Rectal smooth muscle tissue (tissue), 1 donor: ENCODE measurements around the gene SMAD3.
A peak's percentile ranks its signal among the peaks of the same experiment; 100 is the strongest.

Experiments used
- H3K27ac ChIP-seq: one replicate; pipeline ENCODE4 v1.7.0; 2013; ENCODE audit warnings: low read depth, low read length, inconsistent platforms
- H3K27me3 ChIP-seq: one replicate; pipeline ENCODE4 v1.7.0; 2013; ENCODE audit warnings: low read length; ENCODE audit not compliant: control insufficient read depth, insufficient read depth
- H3K36me3 ChIP-seq: one replicate; pipeline ENCODE4 v1.7.0; 2013; ENCODE audit warnings: low read length; ENCODE audit not compliant: control insufficient read depth, insufficient read depth
- H3K4me1 ChIP-seq: one replicate; pipeline ENCODE4 v1.7.0; 2013; ENCODE audit warnings: low read length; ENCODE audit not compliant: control insufficient read depth, insufficient read depth
- H3K4me3 ChIP-seq: one replicate; pipeline ENCODE4 v1.7.0; 2013; ENCODE audit warnings: low read length
- H3K9ac ChIP-seq: one replicate; pipeline ENCODE4 v1.7.0; 2013; ENCODE audit warnings: low read length

Gene SMAD3

DNA sequence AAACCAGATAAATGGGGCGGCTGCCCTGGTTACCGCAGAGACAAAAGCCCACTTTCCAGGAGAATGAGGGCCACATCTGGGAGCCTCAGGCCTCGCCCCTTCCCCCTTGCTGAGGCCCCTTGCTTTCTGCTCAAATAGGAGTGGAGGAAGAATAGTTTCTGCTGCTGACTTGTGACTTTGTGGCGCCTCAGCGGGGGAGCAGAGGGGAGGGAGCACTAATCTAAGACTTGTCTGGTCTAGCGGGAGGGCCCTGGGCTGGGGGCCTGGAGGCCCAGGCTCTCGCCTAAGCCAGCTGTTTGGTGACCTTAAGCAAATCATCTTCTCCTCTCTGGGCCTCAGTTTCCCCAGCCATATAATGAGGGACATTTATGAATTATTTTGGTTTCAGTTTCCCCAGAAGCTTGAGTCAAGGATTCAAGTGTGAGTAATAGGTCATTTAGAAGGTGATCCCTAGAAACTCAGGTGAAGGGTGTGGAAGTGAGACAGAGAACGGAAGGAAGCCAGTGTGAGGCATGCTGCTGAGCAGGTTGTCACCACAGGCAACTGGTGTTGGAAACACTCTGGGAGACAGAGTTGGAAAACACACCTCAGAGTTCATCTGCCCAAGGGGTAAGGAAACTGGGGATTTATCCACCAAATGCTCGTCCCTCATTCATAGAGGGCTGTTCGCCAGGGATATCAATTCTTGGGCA, 25.9 kb upstream of the SMAD3 start:
- no peak overlapping the region for H3K27ac ChIP-seq
- H3K36me3 ChIP-seq = no peaks in the 10 kb centered on the region
- peaks cover 8% of the 10 kb centered on the region for H3K4me1 ChIP-seq
- no peak overlapping the region for H3K9ac ChIP-seq
- H3K27me3 ChIP-seq = no peaks in the 10 kb centered on the region
- H3K4me3 ChIP-seq = no peak overlapping the region

DNA sequence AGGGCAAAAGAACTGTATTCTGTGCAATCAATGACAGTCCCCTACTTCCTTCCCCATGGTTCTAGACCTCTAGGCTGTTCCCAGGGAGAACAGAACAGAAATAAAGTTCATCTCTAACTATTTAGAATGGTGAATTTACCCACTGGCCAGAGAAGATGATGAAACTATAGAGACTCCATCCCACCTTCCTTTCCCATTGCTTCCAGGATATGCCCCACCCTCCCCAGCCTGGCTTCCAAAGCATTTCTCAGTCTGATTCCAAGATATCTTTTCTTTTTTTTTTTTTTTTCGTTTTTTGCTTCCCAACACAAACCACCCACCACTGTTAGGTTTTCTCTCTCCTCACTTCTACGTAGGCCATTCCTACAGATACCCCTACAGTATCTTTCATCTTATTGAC, 25.1 kb upstream of the SMAD3 start:
- Histone ChIP-seq H3K9ac (no peak overlapping the region), H3K4me3 (no peak overlapping the region), H3K4me1 (peaks cover 8% of the 10 kb centered on the region), H3K27me3 (no peaks in the 10 kb centered on the region), H3K27ac (no peak overlapping the region), H3K36me3 (no peaks in the 10 kb centered on the region)

DNA sequence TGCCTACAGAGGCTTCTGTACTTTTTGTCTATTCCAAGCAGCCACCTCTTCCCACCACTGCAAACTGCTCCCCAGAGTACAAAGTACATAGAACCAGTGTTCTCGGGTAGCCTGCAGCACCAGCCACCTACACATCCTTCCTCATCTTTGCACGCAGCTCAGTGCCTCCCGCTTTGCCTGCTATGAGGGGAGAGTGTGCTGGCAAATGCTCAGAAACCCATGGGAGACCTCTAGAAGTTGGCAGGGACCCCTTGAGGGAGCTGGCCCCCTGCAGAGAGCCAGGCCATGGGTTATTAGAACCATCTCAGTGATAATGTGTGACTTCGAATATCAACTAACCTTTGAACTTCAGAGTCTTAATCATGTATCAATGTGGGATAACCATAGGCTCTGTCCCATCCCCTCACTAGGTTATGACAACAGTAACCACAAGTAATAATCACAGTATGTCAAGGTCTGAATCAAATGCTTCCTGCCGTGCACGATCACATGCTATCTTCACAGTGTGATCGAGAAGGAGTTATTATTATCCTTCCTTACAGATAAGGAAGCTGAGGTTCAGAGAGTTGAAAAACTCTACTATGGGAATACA, 22.8 kb upstream of the SMAD3 start:
- Histone ChIP-seq H3K4me3 (no peak overlapping the region), H3K27me3 (no peaks in the 10 kb centered on the region), H3K9ac (no peak overlapping the region), H3K36me3 (no peaks in the 10 kb centered on the region), H3K4me1 (peaks cover 8% of the 10 kb centered on the region), H3K27ac (no peak overlapping the region)

DNA sequence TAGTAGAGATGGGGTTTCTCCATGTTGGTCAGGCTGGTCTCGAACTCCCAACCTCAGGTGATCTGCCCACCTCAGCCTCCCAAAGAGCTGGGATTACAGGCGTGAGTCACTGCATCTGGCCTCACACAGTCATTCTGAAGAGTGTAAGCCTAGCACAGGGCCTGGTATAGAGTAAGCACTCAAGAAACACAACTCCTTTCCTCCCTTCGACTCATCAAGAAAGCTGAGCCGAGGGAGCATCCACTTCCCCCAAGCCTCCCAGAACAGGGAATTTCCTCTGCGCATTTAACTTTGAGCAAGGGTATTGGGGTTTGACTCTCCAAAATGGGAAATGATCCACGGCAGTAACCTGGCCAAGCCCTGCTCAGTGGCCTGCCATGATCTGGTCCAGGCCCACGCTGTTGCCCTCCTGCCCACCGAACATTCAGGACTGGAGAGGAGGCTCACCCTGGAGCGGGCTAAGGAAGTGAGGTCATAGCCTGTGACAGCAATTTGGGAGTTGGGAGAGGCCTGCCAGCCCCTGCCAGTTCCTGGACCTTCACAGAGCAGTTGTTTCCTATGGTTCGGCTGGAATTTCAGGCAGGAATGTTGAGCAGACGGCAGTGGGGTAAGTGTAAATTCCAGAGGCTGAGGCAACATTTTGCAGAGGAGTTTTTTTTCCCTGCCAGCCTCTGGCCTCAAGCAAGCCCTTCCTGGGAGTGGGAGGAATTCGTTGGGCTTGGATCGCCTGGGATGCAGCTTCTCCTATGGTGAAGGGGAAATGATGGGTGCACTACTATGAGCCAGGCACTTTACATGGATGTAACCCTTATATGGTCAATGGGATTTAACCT, 21.2 kb upstream of the SMAD3 start:
- no peak overlapping the region for H3K4me3 ChIP-seq
- no peaks in the 10 kb centered on the region for H3K27me3 ChIP-seq
- peaks cover 8% of the 10 kb centered on the region for H3K4me1 ChIP-seq
- no peaks in the 10 kb centered on the region for H3K36me3 ChIP-seq
- peak overlapping the region; percentile 22 for H3K27ac ChIP-seq
- no peak overlapping the region for H3K9ac ChIP-seq

DNA sequence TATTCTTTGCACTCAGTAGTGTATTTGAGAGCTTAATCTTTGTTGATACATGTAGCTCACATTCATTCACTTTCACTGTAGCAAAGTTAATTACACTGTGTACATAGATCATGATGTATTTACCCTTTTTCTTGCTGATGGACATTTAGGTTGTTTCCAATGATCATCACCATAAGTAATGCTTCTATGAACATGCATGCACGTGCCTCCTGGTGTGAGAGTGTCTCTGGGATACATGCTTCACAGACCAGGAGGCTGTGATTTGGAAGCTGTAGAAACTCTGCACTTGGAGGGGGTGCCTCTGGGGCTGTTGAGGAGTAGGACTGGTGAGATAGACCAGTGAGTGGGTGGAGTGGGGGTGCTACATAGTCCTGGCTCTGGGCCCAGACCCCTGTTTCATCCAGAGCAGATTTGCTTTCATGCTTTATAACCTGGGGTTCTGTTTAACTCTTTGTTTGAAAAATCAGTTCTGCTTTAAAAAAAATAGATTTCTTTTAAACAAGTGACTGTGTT, 18.2 kb upstream of the SMAD3 start:
- Histone ChIP-seq H3K27ac (no peak overlapping the region), H3K27me3 (no peaks in the 10 kb centered on the region), H3K4me1 (peaks cover 5% of the 10 kb centered on the region), H3K4me3 (no peak overlapping the region), H3K36me3 (no peaks in the 10 kb centered on the region), H3K9ac (no peak overlapping the region)

DNA sequence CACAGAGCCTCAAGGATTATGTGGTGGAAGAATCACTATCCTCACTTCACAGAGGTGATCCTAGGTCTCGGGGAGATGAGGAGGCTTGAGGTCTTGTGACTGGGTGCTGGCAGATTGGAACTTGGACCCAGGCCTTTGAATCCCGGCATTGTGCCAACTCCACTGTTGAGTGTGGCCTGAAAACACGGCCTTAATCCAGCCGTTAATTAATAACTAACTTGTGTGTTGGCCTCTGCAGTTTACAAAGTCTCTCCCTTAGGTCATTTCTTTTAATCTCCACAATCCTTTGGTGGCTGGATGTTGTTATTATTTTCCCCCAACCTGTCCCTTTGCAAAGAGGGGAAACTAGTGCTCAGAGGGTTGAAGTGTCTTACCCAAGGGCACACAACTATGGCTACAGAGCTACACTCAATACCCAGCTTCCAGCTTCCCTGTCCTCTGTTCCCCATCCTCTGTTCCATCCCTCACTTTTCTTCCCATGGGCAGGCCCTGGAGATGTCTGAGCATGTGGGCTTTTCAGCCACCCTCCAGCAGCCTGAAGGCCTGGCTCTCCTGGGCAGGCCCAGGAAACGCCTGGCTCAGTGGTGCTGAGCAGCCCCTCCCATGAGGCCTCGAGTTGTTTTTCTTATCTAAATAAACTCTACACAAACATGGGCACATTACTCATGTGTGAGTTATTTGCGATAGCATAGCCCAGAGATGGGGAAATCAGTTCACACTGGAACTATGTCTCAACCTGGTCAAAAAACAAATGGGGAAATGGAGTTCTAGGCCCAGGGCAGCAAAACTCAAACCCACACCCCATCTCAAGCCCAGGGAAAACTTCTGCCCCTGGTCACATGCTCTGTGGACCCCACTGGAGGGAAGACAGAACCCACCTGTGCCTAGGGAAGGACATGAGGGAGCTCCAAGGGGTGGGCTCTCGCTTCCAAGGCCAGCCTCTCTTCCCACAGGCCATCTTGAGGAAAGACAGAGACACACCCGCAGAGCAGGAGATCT, 16.8 kb upstream of the SMAD3 start:
- H3K27ac ChIP-seq = no peak overlapping the region
- peaks cover 4% of the 10 kb centered on the region for H3K4me1 ChIP-seq

DNA sequence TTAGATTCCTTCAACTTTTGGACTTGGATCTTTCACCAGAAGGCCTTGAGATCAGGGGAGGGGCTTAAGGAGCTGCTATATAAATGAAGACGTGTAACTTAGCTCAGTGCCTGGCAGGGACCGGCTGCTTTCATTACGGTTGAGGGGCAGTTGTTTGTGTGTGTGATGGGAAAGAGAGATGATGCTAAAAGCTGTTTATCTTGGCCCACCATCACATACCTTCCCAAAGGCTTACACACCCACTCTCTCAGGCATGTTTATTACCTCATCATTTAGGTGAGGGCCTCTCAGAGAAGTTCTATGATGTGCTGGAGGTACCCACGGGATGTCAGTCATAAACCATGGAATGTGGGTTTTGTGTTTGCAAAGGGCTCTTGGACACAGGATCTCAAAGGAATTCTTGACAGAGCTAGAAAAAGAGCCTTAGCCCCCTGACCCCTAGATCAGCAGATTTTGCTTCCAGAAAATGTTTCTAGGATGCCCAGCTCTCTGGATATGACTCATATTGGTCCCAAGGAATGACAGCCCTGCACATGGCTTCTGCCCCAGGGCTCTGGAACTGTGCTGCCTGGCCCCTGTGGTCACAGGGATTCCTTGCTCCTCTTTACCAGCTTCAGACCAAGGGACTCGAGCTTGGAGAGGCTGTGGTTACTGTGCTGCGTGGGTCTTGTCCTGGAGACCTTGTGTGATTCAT, 15.9 kb upstream of the SMAD3 start:
- H3K27me3 ChIP-seq = no peaks in the 10 kb centered on the region
- no peaks in the 10 kb centered on the region for H3K36me3 ChIP-seq
- no peak overlapping the region for H3K27ac ChIP-seq
- H3K4me3 ChIP-seq = no peak overlapping the region
- peaks cover under 1% of the 10 kb centered on the region for H3K4me1 ChIP-seq
- H3K9ac ChIP-seq = no peak overlapping the region

More for the DNA sequence above, 16.8 kb upstream of the SMAD3 start:
- Histone ChIP-seq H3K27me3 (no peaks in the 10 kb centered on the region), H3K36me3 (no peaks in the 10 kb centered on the region), H3K4me3 (no peak overlapping the region), H3K9ac (no peak overlapping the region)

DNA sequence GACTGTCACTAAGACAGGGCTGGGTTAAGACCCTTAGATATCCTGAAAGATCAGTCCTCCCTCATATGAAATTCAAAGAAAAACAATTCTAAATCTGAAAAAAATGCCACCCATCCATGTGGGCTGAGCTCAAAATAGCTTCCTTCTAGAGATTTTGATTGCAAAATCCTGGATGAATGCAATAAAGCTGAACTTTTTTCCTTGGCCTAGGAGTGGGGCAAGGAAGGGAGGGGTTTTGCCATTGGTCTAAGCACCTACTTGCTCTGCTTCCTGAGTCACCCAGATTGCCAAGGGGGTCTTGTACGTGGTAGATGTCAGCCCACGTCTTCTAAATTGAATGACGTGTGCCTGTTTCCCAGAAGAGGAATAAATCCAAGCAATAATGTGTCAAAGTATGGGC, 15.3 kb upstream of the SMAD3 start:
- Histone ChIP-seq H3K27ac (no peak overlapping the region), H3K27me3 (no peaks in the 10 kb centered on the region), H3K36me3 (no peaks in the 10 kb centered on the region), H3K4me1 (no peaks in the 10 kb centered on the region), H3K9ac (no peak overlapping the region), H3K4me3 (no peak overlapping the region)

DNA sequence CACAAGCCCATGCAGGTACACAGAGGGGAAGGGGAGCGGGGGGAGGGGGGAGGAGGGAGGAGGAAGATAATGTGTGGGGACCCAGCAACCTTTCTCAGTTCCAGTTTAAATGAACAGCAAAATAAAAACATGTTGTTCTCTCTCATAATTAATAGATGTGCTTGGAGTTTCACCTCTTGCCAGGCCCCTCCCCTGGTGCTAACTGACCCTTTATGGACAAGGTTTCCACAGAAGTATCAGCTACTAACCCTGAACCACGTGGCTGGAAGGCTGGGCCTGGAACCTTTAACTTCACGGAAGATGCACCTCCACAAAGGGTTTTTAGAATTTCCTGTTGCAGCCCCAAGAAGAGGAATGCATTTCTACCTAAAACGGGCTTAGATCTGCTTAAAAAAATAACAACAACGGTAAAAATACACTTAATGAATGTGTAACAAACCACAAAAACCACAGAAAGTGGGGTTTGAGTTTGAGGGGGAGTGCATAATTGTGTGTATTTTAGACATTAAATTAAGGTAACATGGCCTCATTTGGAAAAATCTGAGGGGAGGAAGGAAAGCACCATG, 14.8 kb upstream of the SMAD3 start:
- no peak overlapping the region for H3K9ac ChIP-seq
- no peak overlapping the region for H3K4me3 ChIP-seq
- no peak overlapping the region for H3K27ac ChIP-seq
- no peaks in the 10 kb centered on the region for H3K4me1 ChIP-seq
- H3K27me3 ChIP-seq = no peaks in the 10 kb centered on the region
- no peaks in the 10 kb centered on the region for H3K36me3 ChIP-seq

DNA sequence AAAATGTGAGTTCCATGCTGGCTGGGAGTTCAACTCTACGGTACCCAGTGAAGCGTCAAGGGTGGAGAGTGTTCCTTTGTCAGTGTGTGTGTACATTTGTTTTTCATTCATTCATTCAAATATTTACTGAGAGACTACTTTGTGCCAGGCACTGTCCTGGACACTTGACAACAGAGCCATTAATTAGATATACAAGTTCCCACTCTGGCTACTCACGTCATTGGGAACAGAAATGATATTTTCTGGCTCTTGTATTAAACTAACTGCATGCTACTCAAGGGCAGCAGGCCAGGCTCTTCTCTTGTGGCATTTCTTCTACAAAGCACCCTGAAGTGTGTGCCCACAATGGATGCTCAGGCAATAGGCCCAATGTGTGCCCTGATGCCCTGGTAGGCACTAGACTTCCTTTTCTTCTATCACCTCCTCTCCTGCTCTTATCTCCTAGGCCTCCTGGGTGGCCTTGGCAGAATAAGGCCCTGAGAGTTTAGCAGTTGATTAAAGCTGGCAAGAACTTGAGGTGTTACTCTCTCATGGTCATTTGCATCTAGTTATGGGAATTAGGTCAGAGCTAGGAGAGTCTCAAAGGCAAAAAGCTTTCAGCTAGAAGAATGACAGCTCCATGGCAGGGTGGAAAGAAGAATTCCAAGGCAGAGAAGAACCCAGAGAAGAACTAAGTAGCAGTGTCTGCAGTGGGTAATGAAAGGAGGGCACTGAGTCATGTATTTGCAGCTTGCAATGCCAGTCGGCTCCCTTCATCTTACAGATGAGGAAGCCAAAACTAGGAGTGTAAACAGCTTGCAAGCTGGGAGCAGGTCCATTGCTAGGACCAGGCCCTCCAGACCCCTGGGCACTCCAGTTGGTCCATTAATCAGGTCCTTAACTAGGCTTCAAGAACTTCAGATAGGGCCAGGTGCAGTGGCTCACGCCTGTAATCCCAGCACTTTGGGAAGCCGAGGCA, 14.0 kb upstream of the SMAD3 start:
- no peaks in the 10 kb centered on the region for H3K36me3 ChIP-seq
- H3K4me3 ChIP-seq = no peak overlapping the region
- H3K4me1 ChIP-seq = no peaks in the 10 kb centered on the region
- H3K9ac ChIP-seq = no peak overlapping the region
- no peak overlapping the region for H3K27ac ChIP-seq
- H3K27me3 ChIP-seq = no peaks in the 10 kb centered on the region
